HCT116 (cell line): ENCODE measurements around the gene LRRFIP2. TPM values are rescaled to one million over a fixed set of nuclear protein-coding genes. Genes with fewer than 3 reads are reported as not detected.

Experiments used
- ATAC-seq: fragments of 200-7000 bp; cut with Tn5 transposase; 2 replicates; pipeline ENCODE4 v1.9.1; 2020; ENCODE audit warnings: mild to moderate bottlenecking, moderate library complexity
- BruUV-seq: library from RNA; stranded (reverse); fragments of 400-500 nt; replicated peaks from 2 replicates; lab custom pipeline; 2021; lab: Mats Ljungman, UMichigan
- CTCF ChIA-PET: fragments of 300-600 bp; sonication (Branson Sonifier 250); formaldehyde crosslinking; loops from one replicate; lab custom pipeline; 2021; ENCODE audit warnings: antibody characterized with exemption; lab: Charles Lee
- POLR2A ChIA-PET: fragments of 300-600, 350-600 bp; sonication (Branson Sonifier 250); formaldehyde crosslinking; loops from one replicate; lab custom pipeline; 2021; ENCODE audit warnings: antibody characterized with exemption; lab: Charles Lee
- RAD21 ChIA-PET, 2 experiments: fragments of 300-600 bp; sonication (Branson Sonifier 250); formaldehyde crosslinking; loops; one replicate each; lab custom pipeline; 2023; ENCODE audit warnings: low total read pairs in 2 of 2; ENCODE audit not compliant: uncharacterized antibody in 2 of 2, unreplicated experiment in 2 of 2, low non-redundant PET in 1 of 2; lab: Charles Lee
- DNase-seq: peaks from one replicate; pipeline ENCODE4 v3.0.0-alpha.2; 2010; ENCODE audit warnings: low read depth, low spot score
- H2AFZ ChIP-seq: fragments of 200-600 bp; shearing (Covaris generic), sonication (generic); 2 replicates; pipeline ENCODE4 v1.6.1; 2017; ENCODE audit warnings: low read depth, mixed run types, mixed read lengths, antibody characterized with exemption, low read length; ENCODE audit not compliant: poor library complexity, severe bottlenecking
- H3K27ac ChIP-seq: 2 replicates; pipeline ENCODE4 v1.5.1; 2012; ENCODE audit warnings: low read depth, low read length
- H3K27me3 ChIP-seq: fragments of 200-600 bp; sonication (generic); 2 replicates; pipeline ENCODE4 v1.6.1; 2016; ENCODE audit warnings: mixed run types, low read length, mixed read lengths; ENCODE audit not compliant: insufficient read depth
- H3K36me3 ChIP-seq, 2 experiments: fragments of 200-500 bp in 1 of 2; fragments of 200-600 bp in 1 of 2; sonication (Bioruptor generic) in 1 of 2; sonication (generic) in 1 of 2; 2 replicates each; pipeline versions ENCODE4 v1.5.1 to v1.6.1; 2014 to 2016; ENCODE audit warnings: low read length in 2 of 2, inconsistent platforms in 1 of 2, mixed read lengths in 1 of 2, mixed run types in 1 of 2; ENCODE audit not compliant: insufficient read depth in 2 of 2, control insufficient read depth in 1 of 2
- H3K4me1 ChIP-seq, 2 experiments: fragments of 200-600 bp in 1 of 2; sonication (generic) in 1 of 2; 2 replicates each; pipeline versions ENCODE4 v1.5.1 to v1.6.1; 2012 to 2017; ENCODE audit warnings: low read length in 2 of 2, inconsistent platforms in 1 of 2, mild to moderate bottlenecking in 1 of 2, mixed read lengths in 1 of 2, mixed run types in 1 of 2, moderate library complexity in 1 of 2; ENCODE audit not compliant: insufficient read depth in 2 of 2, control insufficient read depth in 1 of 2
- H3K4me2 ChIP-seq: fragments of 200-600 bp; sonication (generic); 2 replicates; pipeline ENCODE4 v1.6.1; 2017; ENCODE audit warnings: mixed run types, low read length, mixed read lengths
- H3K4me3 ChIP-seq, 2 experiments: fragments of 200-600 bp in 1 of 2; sonication (generic) in 1 of 2; replicated peaks in 1 of 2; 2 replicates each; pipeline ENCODE4 v1.5.1; 2011 to 2016; ENCODE audit warnings: low read length in 2 of 2, control low read depth in 1 of 2, low read depth in 1 of 2, mild to moderate bottlenecking in 1 of 2, mixed read lengths in 1 of 2, mixed run types in 1 of 2
- H3K79me2 ChIP-seq: fragments of 200-600 bp; sonication (generic); 2 replicates; pipeline ENCODE4 v1.6.1; 2017; ENCODE audit warnings: mild to moderate bottlenecking, mixed run types, low read length, moderate library complexity, mixed read lengths; ENCODE audit not compliant: insufficient read depth
- H3K9ac ChIP-seq: fragments of 200-600 bp; sonication (generic); 2 replicates; pipeline ENCODE4 v1.6.1; 2016; ENCODE audit warnings: low read length, mixed read lengths
- H3K9me2 ChIP-seq: fragments of 200-600 bp; sonication (generic), shearing (Covaris generic); 2 replicates; pipeline ENCODE4 v1.6.1; 2017; ENCODE audit warnings: mixed run types, mild to moderate bottlenecking, moderate library complexity; ENCODE audit not compliant: insufficient read depth
- H3K9me3 ChIP-seq, 2 experiments: fragments of 200-500 bp in 1 of 2; fragments of 200-600 bp in 1 of 2; sonication (Bioruptor generic) in 1 of 2; sonication (generic) in 1 of 2; 2 replicates each; pipeline ENCODE4 v1.6.1; 2014 to 2017; ENCODE audit warnings: low read length in 2 of 2, mixed read lengths in 2 of 2, inconsistent platforms in 1 of 2, low read depth in 1 of 2, mild to moderate bottlenecking in 1 of 2, mixed run types in 1 of 2, moderate library complexity in 1 of 2; ENCODE audit not compliant: control insufficient read depth in 1 of 2, insufficient read depth in 1 of 2
- H4K20me1 ChIP-seq: fragments of 200-600 bp; sonication (generic), shearing (Covaris generic); 2 replicates; pipeline ENCODE4 v1.6.1; 2017; ENCODE audit warnings: mixed run types, mild to moderate bottlenecking, moderate library complexity; ENCODE audit not compliant: insufficient read depth
- ATF3 ChIP-seq: IDR thresholded peaks from 2 replicates; pipeline ENCODE4 v1.6.1; 2012
- CTCF ChIP-seq, 3 experiments: fragments of 200-600 bp in 1 of 3; sonication (generic) in 1 of 3; IDR thresholded peaks in 2 of 3; conservative IDR thresholded peaks in 1 of 3; 2 replicates each; pipeline ENCODE4 v1.5.1; 2012 to 2017; ENCODE audit warnings: low read depth in 2 of 3, low read length in 2 of 3, antibody characterized with exemption in 1 of 3, borderline replicate concordance in 1 of 3, control low read depth in 1 of 3, mild to moderate bottlenecking in 1 of 3, mixed read lengths in 1 of 3, mixed run types in 1 of 3, moderate library complexity in 1 of 3; ENCODE audit not compliant: insufficient read depth in 1 of 3
- EZH2 ChIP-seq: fragments of 200-600 bp; sonication (generic); IDR thresholded peaks from 2 replicates; pipeline ENCODE4 v1.6.1; 2017; ENCODE audit warnings: antibody characterized with exemption, mixed run types
- EZH2phosphoT487 ChIP-seq: fragments of 200-600 bp; IDR thresholded peaks from 2 replicates; pipeline ENCODE4 v1.6.1; 2018; ENCODE audit warnings: antibody characterized with exemption, borderline replicate concordance
- POLR2A ChIP-seq: IDR thresholded peaks from 2 replicates; pipeline ENCODE4 v1.7.0; 2011; ENCODE audit warnings: borderline replicate concordance; ENCODE audit not compliant: insufficient read depth, insufficient read length; ENCODE audit errors: extremely low read depth
- POLR2AphosphoS5 ChIP-seq: IDR thresholded peaks from 2 replicates; pipeline ENCODE4 v1.6.1; 2011; ENCODE audit warnings: mild to moderate bottlenecking, low read depth, low read length, moderate library complexity
- SIN3A ChIP-seq: IDR thresholded peaks from 2 replicates; pipeline ENCODE4 v1.6.1; 2012; ENCODE audit warnings: low read depth
- SP1 ChIP-seq: IDR thresholded peaks from 2 replicates; pipeline ENCODE4 v1.6.1; 2012; ENCODE audit warnings: low read depth
- SRF ChIP-seq: IDR thresholded peaks from 2 replicates; pipeline ENCODE4 v1.6.1; 2012; ENCODE audit warnings: low read depth
- TCF7L2 ChIP-seq: IDR thresholded peaks from 2 replicates; pipeline ENCODE4 v1.7.0; 2011; ENCODE audit warnings: borderline replicate concordance, inconsistent platforms; ENCODE audit not compliant: insufficient read depth, insufficient read length; ENCODE audit errors: extremely low read depth
- YY1 ChIP-seq: IDR thresholded peaks from 2 replicates; pipeline ENCODE4 v1.6.1; 2011; ENCODE audit warnings: low read length, low read depth, moderate library complexity, mild to moderate bottlenecking; ENCODE audit not compliant: insufficient replicate concordance; ENCODE audit errors: extremely low read depth
- ZBTB33 ChIP-seq: IDR thresholded peaks from 2 replicates; pipeline ENCODE4 v1.6.1; 2011; ENCODE audit warnings: mild to moderate bottlenecking, low read length, moderate library complexity; ENCODE audit not compliant: insufficient replicate concordance; ENCODE audit errors: extremely low read depth
- ZNF274 ChIP-seq: fragments of 200-500 bp; sonication (Bioruptor generic); IDR thresholded peaks from 2 replicates; pipeline ENCODE4 v1.6.1; 2014; ENCODE audit warnings: mild to moderate bottlenecking, low read depth, low read length, inconsistent platforms
- intact Hi-C: fragments of 100-400 bp; cut with micrococcal nuclease; formaldehyde crosslinking; loops from 2 replicates; pipeline ENCODE4 v1.10.0; 2022
- total RNA-seq: library from RNA; stranded (reverse); gene quantifications from one replicate; pipeline ENCODE4 v1.2.1, GENCODE V29; 2021; ENCODE audit not compliant: unreplicated experiment
- TF ChIP-seq, protein P1 (sequence below): IDR thresholded peaks from 2 replicates; pipeline ENCODE4 v1.6.1; 2012

Gene LRRFIP2
- total RNA-seq, 1 experiment from 2014 or later = 27.0 TPM

DNA sequence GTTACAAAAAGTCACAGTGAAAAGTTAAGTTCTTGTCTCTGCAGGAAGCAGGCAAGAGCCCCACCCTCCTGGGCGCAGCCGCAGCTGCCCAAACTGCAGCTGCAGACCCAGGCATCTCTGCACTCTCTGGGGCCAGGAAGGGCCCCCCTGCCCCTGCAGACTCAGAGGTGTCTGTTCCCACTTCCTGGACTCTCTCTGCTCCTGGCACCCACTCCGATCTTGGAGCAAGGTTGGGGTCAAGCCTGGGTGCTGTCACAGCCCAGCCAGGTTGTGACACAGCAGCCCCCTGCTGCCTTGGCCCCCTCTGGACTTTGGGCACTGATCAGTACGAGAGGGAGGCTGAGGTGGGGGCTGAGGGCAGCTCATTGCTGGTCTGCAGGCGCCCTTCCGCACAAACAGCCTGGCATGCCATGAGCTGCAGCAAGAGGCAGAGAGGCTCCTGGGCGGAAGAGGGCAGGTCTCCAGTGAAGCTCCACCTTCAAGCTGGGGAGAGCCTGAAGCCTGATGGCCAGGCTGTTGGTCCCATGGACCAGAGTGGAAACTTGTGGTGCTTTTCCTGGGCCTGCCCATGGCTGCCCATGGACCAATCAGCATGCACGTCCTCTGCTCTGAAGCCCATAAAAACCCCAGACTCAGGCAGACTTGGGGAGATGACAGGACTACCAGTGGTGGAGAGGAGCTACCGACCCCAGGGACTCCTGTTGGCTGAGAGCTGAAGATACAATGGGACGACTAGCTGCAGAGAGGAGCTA, 42.9 kb upstream of the LRRFIP2 start:
- no peak overlapping the region for H3K27ac ChIP-seq
- no peak for DNase-seq
- H3K9me3 ChIP-seq = no peaks in the 10 kb centered on the region
- H3K4me3 ChIP-seq = no peak overlapping the region
- POLR2A ChIA-PET = no interaction called here
- H3K9ac ChIP-seq = no peak overlapping the region
- intact Hi-C loops = loop anchor here (10.0 kb wide), 1 partner anchor 222 kb away; the partner anchor contains the start of genes EPM2AIP1 and MLH1
- RAD21 ChIA-PET = no interaction called here
- CTCF ChIA-PET = interaction anchor here (0.6 kb wide), 1 partner anchor 489 kb away, joined by 3 read pairs; no protein-coding TSS in a partner anchor
- no peaks in the 10 kb centered on the region for H3K79me2 ChIP-seq
- H3K4me1 ChIP-seq = peaks cover 15 to 24% of the 10 kb centered on the region in 2 experiments
- BruUV-seq = no TSS peak
- no peaks in the 10 kb centered on the region for H3K27me3 ChIP-seq
- no peak for TF ChIP-seq POLR2A
- no peak for TF ChIP-seq ZNF274
- TF ChIP-seq ATF3 = no peak
- no peak for TF ChIP-seq YY1
- TF ChIP-seq SRF = no peak
- no peaks in the 10 kb centered on the region for H3K9me2 ChIP-seq
- no peak overlapping the region for H3K4me2 ChIP-seq
- ATAC-seq = no peak
- no peak overlapping the region for H2AFZ ChIP-seq
- H3K36me3 ChIP-seq = no peaks in the 10 kb centered on the region
- 0 out of 2 replicates have a peak, but pooled peaks cover 2% of the 10 kb centered on the region for H4K20me1 ChIP-seq

DNA sequence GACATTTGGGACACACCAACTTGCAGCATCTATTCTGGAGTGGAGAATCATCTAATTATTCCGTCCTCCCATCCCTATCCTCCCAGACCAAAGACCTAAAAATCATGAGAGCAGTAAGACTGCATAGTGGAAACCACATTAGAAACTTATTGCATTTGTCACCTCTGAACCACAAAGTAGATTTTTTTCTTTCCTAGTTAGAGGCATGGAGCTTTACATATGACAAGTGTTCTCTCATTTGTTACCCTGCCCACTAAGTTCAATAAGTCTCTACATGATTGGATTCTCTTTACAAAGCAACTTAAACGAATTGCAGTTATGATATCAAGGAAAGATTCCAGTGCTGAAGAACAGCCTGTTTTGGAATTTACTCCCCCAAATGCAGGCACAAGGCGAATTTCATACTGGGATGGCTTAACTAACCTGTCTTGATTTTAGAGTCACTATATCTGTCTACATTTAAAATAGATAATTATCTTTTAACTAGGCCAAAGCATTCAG, 42.3 kb upstream of the LRRFIP2 start:
- no peaks in the 10 kb centered on the region for H3K27me3 ChIP-seq
- ChIA-PET CTCF (no interaction called here), POLR2A (no interaction called here), RAD21 (no interaction called here)
- no TSS peak for BruUV-seq
- no peak for ATAC-seq
- no peak for DNase-seq
- H4K20me1 ChIP-seq = 0 out of 2 replicates have a peak, but pooled peaks cover 2% of the 10 kb centered on the region
- no peak overlapping the region for H3K9ac ChIP-seq
- H3K4me1 ChIP-seq = peaks cover 9 to 18% of the 10 kb centered on the region in 2 experiments
- H3K27ac ChIP-seq = no peak overlapping the region
- no peak overlapping the region for H3K4me3 ChIP-seq
- H3K9me3 ChIP-seq = no peaks in the 10 kb centered on the region
- no peak overlapping the region for H3K4me2 ChIP-seq
- H3K79me2 ChIP-seq = no peaks in the 10 kb centered on the region
- H2AFZ ChIP-seq = no peak overlapping the region
- H3K36me3 ChIP-seq = no peaks in the 10 kb centered on the region
- no peaks in the 10 kb centered on the region for H3K9me2 ChIP-seq
- intact Hi-C loops = loop anchor here (10.0 kb wide), 1 partner anchor 222 kb away; the partner anchor contains the start of genes EPM2AIP1 and MLH1
- TF ChIP-seq TCF7L2 (no peak), ZBTB33 (no peak), YY1 (no peak), EZH2phosphoT487 (no peak), SP1 (no peak), POLR2AphosphoS5 (no peak), SIN3A (no peak), EZH2 (no peak), CTCF (IDR thresholded peaks at IDR 0.05 in 2 of 3, conservative IDR thresholded peaks at IDR 0.05 in 1 of 3; ENCODE audit: borderline replicate concordance in 1 of 3, insufficient read depth in 1 of 3, low read depth in 2 of 3, low read length in 2 of 3) (no peak)
- TF ChIP-seq, protein P1, sequence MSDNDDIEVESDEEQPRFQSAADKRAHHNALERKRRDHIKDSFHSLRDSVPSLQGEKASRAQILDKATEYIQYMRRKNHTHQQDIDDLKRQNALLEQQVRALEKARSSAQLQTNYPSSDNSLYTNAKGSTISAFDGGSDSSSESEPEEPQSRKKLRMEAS = no peak
